Breast epithelium (tissue), 3 donors: Measurements from ENCODE around the gene RHBDF2.

ENCODE experiments used
- CTCF ChIP-seq, 3 donors: fragments of 450-650 bp; IDR thresholded peaks; one replicate each; pipeline ENCODE4 v1.5.1; 2016 to 2017; ENCODE audit warnings: antibody characterized with exemption in 3 of 3, mild to moderate bottlenecking in 3 of 3, moderate library complexity in 3 of 3
- POLR2A ChIP-seq: fragments of 450-650 bp; IDR thresholded peaks from one replicate; pipeline ENCODE4 v1.6.1; 2016; ENCODE audit warnings: antibody characterized with exemption, mild to moderate bottlenecking, moderate library complexity
- POLR2AphosphoS5 ChIP-seq, 3 donors: sonication (generic); formaldehyde crosslinking; IDR thresholded peaks; one replicate each; pipeline ENCODE4 v1.6.1; 2017; ENCODE audit warnings: antibody characterized with exemption in 3 of 3

- TF ChIP-seq CTCF (IDR thresholded peaks at IDR 0.05) (no peak), POLR2AphosphoS5 (IDR thresholded peaks at IDR 0.05) (no peak), POLR2A (no peak)
Measured at GRCh38 chr17:76439314-76439928, 61.8 kb downstream of the RHBDF2 start.
